ENCODE data around the gene KIAA1671.

DNA sequence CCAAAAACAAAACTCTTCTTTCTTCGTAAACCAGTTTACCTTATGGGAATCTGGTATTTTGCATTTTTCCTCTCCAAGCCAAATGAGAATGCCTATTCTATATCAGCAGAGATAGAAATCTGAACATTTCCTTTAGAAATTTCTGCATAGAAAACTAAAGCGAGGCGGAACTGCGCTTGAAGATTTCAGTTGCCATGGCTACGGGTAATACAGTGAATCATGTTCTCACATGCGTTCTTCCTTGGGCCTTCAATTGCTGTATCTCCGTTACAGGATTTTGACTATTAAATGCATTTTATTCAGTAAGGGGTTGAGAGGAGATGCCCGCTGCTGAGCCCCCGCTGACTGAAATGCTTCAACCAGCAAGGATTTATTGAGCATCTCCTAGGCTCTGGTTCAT lies 138.9 kb downstream of the KIAA1671 start:
- TF ChIP-seq, protein P1, sequence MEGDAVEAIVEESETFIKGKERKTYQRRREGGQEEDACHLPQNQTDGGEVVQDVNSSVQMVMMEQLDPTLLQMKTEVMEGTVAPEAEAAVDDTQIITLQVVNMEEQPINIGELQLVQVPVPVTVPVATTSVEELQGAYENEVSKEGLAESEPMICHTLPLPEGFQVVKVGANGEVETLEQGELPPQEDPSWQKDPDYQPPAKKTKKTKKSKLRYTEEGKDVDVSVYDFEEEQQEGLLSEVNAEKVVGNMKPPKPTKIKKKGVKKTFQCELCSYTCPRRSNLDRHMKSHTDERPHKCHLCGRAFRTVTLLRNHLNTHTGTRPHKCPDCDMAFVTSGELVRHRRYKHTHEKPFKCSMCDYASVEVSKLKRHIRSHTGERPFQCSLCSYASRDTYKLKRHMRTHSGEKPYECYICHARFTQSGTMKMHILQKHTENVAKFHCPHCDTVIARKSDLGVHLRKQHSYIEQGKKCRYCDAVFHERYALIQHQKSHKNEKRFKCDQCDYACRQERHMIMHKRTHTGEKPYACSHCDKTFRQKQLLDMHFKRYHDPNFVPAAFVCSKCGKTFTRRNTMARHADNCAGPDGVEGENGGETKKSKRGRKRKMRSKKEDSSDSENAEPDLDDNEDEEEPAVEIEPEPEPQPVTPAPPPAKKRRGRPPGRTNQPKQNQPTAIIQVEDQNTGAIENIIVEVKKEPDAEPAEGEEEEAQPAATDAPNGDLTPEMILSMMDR (IDR thresholded peaks at IDR 0.05; ENCODE audit: insufficient read depth, low read length, poor library complexity, severe bottlenecking): no peak
- TF ChIP-seq EZH2phosphoT487 (conservative IDR thresholded peaks at IDR 0.05; ENCODE audit: low read length): no peak

Data from SU-DHL-6 (cell line).